ENCODE results near the gene PCYT1B.
"Not testable (repeated sequence)": the region's sequence is repeated elsewhere in the genome, so short reads cannot be mapped to it uniquely, and the experiment has no call there.

The PCYT1B gene

GRCh38 chrX:24647257-24648058, at the start of gene PCYT1B:
Gene PCYT1B (minus strand): TSS chrX:24647347. CDS start chrX:24647105, 242 bp downstream.
- no peak for DNase-seq

GRCh38 chrX:24696294-24696693, 49.1 kb upstream of the PCYT1B start:
- DNase-seq: no peak

DNA sequence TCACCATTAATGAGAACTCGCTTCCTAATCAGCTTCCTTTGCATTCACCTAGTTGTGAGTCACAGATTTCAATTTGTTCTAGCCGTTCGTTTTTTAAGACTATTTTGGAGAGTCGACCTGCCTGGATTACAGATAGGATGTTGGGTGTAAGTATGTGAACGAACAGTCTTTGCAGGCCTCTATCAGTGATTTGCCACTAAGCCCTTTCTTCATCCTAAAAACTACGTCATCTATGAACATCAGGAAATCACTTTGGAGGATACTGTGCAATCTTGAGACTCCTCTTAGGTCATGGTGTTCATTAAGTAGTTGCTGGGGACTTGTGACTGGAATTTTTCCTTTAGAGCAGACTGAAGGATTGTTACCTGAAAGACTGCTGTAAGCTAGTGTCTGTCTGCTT, 47.7 kb upstream of the PCYT1B start:
- no peak for DNase-seq

- peak; percentile 74 for DNase-seq
Observed at GRCh38 chrX:24693453-24694202, 46.5 kb upstream of the PCYT1B start, which contains the start of gene POLA1. Gene POLA1 (plus strand): TSS chrX:24693918. CDS start chrX:24693962, 44 bp downstream.

DNA sequence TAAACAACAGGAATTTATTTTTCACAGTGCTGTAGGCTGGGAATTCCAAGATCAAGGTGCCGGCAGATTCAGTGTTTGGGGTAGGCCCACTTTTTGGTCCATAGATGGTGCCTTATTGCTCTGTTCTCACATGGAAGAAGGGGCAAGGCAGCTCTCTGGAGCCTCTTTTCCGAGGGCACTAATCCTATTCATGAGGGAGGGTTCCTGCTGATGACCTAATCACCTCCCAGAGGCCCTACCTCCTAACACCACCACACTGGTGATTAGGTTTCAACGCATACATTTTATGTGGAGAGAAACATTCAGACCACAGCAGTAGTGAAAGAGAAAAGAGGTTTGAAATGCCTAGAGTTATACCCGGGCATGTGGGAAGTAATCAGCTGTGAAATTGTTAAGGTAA, 45.2 kb upstream of the PCYT1B start:
- DNase-seq: no peak

GRCh38 chrX:24684048-24684447, 36.9 kb upstream of the PCYT1B start:
- DNase-seq: no peak

GRCh38 chrX:24682739-24683432, 35.7 kb upstream of the PCYT1B start:
- DNase-seq: no peak

DNA sequence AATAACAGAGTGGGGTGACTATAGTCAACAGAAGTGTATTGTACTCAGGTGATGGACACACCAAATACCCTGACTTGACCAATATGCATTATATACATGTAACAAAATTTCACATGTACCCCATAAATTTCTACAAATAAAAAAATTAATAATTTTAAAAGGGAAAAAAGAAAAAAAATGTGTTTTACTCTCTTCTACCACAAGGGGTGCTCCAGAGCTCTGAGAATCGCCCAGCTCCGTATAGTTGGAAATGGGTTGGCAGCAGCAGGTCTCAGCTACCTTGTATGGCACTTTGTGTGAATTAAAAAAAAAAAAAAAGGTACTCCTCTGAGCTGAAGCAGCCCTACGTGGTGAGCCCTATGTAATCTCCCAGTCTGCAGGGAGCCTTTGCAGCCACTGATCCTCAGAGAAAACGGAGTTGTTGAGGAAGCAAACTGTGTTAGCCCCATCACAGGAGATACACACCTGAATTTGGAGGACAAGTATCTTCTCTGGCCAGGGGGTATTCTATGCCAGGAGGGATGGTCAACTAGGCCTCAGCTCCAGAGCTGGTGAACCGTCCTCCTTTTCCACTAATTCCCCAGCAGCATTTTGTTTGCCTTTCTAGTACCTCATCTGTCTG, 29.4 kb upstream of the PCYT1B start:
- no peak for DNase-seq

GRCh38 chrX:24673424-24673823, 26.3 kb upstream of the PCYT1B start:
- no peak for DNase-seq

DNA sequence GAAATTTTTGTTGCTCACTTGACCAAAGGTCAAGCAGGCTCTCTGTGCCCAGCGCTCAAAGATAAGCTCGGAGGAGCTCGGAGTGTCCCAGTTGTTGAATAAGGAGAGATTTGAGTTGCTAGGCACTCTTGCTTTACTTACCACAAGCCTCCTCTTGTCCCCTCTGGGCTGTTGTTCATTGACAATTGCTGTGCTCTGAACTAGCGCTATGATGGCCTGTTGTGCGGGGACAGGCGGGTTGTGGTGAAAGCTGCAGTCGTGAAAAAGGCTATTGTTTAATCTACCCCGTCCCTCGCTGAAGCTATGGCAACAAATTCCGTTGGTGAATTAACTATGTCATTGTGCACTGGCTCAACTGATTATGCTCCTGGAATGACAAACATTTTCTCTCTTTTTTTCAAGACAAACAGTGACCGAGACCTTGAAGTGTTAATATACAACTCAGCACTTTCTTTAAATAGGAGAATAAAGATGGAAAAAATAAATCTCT, 25.6 kb upstream of the PCYT1B start:
- DNase-seq: no peak

- DNase-seq: no peak
Observed at GRCh38 chrX:24668111-24668510, 21.0 kb upstream of the PCYT1B start.

- DNase-seq: no peak
Observed at GRCh38 chrX:24662352-24662751, 15.2 kb upstream of the PCYT1B start.

DNA sequence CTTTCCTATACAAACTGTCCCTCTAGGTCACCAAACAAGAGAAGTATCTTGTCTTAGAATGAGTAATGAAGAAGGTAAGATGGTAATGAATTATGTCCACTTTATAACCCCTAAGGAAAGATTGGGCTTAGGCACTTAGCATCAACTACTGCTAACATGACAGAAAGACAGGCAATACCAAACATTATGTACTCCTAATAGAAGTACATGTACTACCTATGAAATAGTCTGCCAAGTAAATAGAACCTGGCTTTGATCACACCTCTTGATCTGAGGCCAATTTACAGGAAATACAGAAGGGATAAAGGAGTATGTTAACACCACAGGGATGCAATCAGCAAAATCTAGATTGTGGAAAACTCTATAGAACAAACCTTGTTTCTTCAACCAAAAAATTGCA, 14.1 kb upstream of the PCYT1B start:
- DNase-seq: no peak

DNA sequence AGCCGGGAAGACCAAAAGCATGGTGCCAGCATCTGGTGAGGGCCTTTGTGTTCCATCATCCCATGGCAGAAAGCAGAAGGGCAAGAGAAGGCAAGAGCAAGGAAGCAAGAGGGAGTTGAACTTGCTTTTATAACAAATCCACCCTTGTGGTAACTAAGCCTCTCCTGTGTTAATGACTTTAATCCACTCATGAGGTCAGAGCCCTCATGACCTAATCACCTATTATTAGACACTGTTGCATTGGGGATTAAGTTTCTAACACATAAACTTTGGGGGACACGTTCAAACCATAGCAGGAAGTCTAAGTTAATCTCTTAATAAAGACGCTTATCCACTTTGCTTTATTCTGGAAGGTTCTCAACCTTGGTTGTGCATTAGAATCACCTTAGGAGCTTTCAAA, 12.5 kb upstream of the PCYT1B start:
- no peak for DNase-seq

DNA sequence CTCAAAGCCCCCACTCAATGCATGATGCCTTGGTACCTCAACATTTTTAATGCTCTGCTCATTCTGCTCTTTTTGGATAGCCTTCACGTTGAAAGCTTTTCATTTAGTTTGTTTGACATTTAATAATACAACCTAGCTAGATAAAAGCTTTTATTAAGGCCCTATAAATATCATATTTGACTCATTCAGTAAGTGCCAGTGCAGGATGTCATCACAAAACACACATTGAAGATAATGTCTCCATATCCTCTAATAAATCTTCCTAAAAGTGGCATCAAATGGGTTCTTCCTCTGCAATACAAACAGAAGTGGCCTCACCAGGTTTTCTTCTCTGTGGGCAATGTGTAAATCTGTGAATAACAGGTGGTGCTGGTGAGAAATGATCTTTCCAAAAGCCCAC, 12.0 kb upstream of the PCYT1B start:
- DNase-seq: no peak

DNA sequence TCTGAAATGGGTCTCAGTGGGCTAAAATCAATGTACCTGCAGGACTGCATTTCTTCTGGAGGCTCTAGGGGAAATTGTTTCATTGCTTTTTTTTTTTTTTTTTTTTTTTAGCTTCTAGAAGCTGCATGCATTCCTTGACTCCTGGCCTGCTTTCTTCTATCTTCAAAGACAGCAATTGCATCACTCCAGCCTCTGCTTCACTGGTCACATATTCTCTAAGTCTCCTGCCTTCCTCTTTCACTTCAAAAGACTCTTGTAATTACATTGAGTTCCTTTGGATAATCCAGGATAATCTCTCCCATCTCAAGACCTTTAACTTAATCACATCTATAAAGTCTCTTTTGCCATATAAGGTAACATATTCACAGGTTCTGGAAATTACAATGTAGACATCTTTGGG, 11.3 kb upstream of the PCYT1B start:
- DNase-seq: no peak

GRCh38 chrX:24657671-24658386, 10.7 kb upstream of the PCYT1B start:
- DNase-seq: no peak

GRCh38 chrX:24655679-24656078, 8.5 kb upstream of the PCYT1B start:
- not testable (repeated sequence) for DNase-seq

DNA sequence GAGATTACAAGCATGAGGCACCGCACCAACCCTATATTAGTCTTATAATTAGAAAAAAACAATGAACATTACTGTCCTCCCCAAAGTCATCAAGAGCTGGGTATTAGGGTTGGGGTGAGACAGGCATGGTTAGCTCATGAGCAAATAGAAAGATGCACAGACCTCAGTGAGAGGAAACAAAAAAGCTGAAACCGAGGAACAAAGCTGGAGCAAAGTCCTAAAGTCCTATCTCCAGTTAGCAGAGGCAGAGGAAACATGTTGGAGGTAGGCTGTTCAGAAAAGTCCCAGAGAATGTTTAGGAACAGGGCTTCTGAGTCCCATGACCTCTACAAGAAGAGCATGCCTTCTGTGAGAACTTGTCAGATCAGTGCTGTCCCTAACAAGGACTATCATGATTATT, 4.6 kb upstream of the PCYT1B start:
- no peak for DNase-seq

- no peak for DNase-seq
Observed at GRCh38 chrX:24648495-24648894, 1.3 kb upstream of the PCYT1B start.

- no peak for DNase-seq
Observed at GRCh38 chrX:24646745-24647182, 383 bp downstream of the PCYT1B start.

GRCh38 chrX:24646006-24646405, 1.1 kb downstream of the PCYT1B start:
- no peak for DNase-seq

Data from 8988T (cell line).